Left ventricle myocardium superior (tissue), 1 donor: Measurements from ENCODE around the gene ZNF600. TPM values are rescaled to one million over a fixed set of nuclear protein-coding genes. Genes with fewer than 3 reads are reported as not detected.
A peak's percentile ranks its signal among the peaks of the same experiment; 100 is the strongest.
"Not testable (repeated sequence)": the region's sequence is repeated elsewhere in the genome, so short reads cannot be mapped to it uniquely, and the experiment has no call there.

Source experiments
- ATAC-seq: fragments of 200-7000 bp; cut with Tn5 transposase; one replicate; pipeline ENCODE4 v1.9.1; 2020; ENCODE audit warnings: mild to moderate bottlenecking, moderate library complexity
- DNase-seq: peaks from one replicate; pipeline ENCODE4 v3.0.0-alpha.2; 2020
- intact Hi-C: fragments of 100-400 bp; cut with micrococcal nuclease; formaldehyde crosslinking; loops from one replicate; pipeline ENCODE4 v1.11.0; 2022
- long read RNA-seq: library from polyadenylated mRNA; unstranded; transcript quantifications from one replicate; pipeline ENCODE4 v2.0.0, GENCODE V29; 2021
- total RNA-seq: library from RNA; stranded (reverse); fragmentation: NEBNext Ultra II Directional; extraction: Animal tissue kit (Norgen Biotek cat#: 25700); gene quantifications from one replicate; pipeline ENCODE4 v1.2.1, GENCODE V29; 2021
- donor health status: DM: no; HTN: yes; CAD: no; lungs with severe emphysema.

Gene ZNF600
- total RNA-seq, result 2.0 TPM
- long read RNA-seq, partial matches to known transcripts, result 0 of 4 reads
- long read RNA-seq, other reads (novel, unspliced or antisense), result 0 of 4 reads

DNA sequence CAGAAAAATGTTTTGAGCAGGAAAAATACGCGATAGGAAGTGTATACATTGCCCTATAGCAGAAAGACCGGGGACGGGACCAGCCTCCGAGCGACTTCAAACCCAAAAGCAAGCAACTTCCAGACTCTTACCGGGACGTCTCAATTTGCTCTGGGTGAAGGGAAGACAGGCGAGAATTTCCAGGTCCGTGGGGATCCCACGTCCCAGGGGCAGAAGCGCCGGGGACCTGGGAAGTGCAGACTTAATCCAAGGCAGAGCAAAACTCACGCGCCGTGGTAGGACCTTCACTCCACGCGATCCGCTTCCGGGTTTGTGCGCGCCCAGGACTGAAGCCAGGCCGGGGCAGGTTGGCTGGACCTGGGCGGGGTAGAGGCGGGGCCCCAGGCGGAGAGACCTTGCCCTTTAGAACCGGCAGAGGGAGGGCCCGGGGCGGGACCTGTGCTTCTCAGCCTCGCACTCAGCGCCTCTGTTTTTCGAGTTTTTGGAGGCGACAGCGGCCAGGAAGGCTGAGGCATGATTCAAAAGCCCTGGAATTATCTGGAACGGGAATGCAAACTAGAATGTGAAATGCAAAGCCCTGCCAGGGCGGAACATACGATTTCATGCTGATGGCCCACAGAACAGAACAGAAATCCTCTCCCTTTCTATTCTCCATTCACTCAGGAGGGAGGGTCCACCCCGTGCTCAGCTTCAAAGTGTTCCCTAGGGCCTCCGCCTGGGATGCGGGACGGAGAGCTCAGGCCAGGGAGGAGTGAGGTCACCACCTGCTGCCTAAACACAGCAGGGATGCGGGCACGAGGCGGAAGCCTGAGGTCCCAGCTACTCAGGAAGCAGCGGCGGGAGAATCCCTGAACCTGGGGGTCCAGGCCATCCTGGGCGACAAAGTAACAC is at the start of gene ZNF600:
ZNF600 (minus strand) TSS at position 328 of the 891 bp plus-strand sequence. CDS start 7,903 bp downstream, outside the sequence.
- peak; percentile 100 for ATAC-seq
- DNase-seq, result peak; percentile 94
- intact Hi-C loops, result not testable (repeated sequence)

DNA sequence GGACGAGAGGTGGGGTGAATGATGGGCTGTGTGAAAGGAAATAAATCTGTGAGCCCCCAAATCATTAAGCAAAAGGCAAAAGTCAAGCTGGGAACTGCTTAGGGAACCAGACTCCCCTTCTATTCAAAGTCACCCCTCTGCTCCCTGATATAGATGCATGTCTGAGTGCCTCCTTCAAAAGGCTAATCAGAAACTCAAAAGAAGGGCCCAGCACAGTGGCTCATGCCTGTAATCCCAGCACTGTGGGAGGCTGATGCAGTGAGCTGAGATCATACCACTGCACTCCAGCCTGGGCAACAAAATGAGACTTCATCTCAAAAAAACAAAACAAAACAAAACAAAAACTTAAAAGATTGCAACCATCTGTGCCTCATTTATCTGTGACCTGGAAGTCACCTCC is 47.7 kb upstream of the ZNF600 start:
- DNase-seq, intact Hi-C loops, ATAC-seq: not testable (repeated sequence)

DNA sequence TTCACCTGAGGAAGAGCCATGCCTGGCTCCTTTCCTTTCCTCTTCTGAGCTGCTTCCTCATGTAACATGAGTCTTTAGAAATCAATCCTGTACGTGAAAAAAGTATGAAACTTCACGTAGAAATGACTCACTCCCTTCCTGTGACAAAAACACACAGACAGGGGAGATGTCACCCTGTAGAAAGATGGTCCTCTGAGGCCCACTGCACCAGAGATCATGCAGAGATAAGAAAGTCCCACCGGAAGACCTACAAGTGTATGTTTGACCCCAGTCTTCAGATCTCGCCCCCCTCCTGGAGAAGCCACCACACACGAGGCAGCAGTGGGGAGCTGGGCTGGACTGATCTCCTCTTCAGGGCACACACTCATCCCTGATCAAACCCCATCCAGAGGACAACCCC is 47.0 kb upstream of the ZNF600 start:
- intact Hi-C loops, ATAC-seq, DNase-seq: not testable (repeated sequence)

DNA sequence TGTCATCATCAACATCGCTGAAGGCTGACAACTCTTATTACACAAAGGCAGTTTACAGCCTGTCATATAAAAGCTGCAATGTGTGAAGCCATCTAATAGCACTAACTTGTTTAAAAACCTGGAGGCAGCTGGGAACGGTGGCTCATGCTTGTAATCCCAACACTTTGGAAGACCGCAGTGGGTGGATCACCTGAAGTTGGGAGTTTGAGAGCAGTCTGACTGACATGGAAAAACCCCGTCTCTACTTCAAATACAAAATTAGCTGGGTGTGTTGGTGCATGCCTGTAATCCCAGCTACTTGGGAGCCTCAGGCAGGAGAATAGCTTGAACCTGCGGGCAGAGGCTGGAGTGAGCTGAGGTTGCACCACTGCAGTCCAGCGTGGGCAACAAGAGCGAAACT is 43.3 kb upstream of the ZNF600 start:
- intact Hi-C loops, ATAC-seq, DNase-seq: not testable (repeated sequence)

DNA sequence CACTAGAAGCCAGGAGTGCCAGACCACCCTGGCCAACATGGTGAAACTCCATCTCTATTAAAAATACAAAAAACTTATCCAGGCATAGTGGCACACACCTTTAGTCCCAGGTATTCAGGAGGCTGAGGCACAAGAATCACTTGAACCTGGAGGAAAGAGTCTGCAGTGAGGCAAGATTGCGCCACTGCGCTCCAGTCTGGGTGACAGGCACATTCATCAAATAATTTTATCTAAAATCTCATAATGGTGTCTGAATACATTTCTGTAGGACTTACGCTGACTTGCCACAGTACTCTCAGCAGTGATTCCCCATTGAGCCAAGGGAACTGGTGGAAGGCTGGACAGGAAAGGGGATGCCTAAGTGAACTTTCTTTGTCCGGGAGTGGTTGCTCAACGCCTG is 39.2 kb upstream of the ZNF600 start:
- ATAC-seq, result no peak
- intact Hi-C loops, result no loop called here

DNA sequence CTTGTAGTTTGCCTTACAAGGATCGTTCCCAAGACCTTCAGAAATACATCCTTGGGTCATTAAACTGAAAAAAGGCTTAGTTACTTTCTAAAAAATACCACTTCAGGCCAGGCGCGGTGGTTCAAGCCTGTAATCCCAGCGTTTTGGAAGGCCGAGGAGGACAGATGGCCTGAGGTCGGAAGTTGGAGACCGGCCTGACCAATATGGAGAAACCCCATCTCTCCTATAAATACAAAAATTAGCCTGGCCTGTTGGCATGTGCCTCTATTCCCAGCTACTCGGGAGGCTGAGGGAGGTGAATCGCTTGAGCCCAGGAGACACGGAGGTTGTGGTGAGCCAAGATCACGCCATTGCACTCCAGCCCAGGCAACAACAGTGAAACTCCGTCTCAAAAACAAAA is 37.1 kb upstream of the ZNF600 start:
- no peak for ATAC-seq
- intact Hi-C loops, result no loop called here
- no peak for DNase-seq

More for the DNA sequence above, 39.2 kb upstream of the ZNF600 start:
- DNase-seq, result no peak

DNA sequence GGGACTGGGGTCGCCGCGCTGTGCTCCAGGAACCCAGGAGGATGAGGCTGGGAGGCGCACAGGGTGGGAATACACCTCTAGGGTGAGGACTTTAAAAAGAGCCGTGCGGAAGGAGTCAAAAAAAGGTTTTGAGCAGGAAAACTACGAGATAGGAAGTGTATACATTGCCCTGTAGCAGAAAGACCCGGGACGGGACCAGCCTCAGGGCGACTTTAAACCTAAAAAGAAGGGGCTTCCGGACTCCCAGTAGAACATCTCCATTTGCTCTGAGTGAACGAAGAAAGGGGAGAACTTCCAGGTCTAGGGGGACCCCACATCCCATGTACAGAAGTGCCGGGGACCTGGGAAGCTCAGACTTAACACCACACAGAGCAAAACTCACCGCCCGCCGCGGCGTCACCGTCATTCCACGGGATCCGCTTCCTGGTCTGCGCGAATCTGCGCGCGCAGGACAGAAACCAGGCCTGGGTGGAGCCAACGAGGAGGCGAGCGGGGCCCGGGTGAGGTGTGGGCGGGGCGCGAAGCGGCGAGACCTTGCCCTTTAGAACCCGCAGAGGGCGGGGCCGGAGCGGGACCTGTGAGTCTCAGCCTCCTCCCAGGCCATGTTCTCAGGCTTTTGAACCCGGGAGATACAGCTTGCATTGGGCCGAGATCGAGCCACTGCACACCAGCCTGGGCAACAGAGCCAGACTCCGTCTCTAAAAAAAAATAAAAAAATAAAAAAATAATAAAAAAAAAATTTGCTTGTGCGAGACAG is 34.8 kb upstream of the ZNF600 start, which contains the start of gene ZNF28:
ZNF28 (minus strand) TSS at position 430 of the 757 bp plus-strand sequence. CDS start 3,675 bp downstream, outside the sequence.
- ATAC-seq (peak; percentile 100), DNase-seq (peak; percentile 91)
- intact Hi-C loops, result not testable (repeated sequence)

DNA sequence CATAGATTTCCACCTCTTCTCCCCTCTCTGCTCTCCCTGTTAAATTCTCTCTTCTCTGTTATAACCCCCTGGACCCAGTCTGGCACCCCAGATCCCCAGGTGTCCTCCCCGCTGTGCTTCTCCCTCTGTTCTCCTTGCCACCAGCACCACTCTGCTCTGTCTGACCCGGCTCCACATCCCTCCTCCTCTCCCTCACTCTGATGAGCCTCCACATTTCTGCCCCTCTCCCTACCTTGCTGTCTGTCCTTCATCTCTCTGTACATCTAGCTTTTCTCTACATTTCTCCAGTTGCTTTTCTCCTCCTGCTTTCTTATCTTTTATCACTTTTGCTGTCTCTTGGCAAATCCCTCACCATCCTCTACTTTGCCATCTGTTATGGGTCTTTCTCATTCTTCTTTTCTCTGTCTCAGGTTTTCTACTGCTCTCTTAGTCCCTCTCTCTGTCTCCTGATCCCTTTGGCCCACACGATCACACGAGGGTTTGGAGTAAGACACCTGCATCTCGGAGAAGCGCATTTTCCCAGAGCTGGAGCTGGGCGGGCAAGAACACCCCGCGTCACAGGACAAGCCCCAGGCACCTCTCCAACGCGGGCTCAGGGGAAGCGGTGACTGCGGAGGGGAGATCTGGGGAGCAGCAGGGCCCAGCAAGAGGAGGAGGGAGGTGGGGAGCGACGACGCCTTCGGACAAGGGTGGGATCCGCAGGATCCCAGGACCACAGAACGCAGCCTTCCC is 34.0 kb upstream of the ZNF600 start:
- DNase-seq, result peak; percentile 48
- intact Hi-C loops, result not testable (repeated sequence)

DNA sequence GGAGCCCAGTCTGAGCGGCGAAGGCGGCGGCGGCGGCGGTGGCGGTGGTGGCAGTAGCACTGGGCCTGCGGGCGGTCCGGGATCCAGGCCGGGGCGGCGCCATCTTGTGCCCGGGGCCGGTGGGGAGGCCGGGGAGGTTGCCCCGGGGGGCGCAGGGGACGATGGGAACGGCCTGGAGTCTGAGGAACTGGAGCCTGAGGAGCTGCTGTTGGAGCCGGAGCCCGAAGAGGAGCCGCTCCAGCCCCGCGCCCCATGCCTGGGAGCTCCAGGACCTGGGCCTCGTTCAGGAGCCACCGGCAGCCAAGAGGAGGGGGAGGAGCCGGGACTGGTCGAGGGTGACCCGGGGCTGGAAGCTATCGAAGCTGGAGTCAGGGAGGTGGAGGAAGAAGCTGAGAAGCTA is 23.2 kb upstream of the ZNF600 start:
- intact Hi-C loops, result no loop called here
- DNase-seq (no peak), ATAC-seq (no peak)

More for the DNA sequence above, 34.0 kb upstream of the ZNF600 start:
- peak; percentile 64 for ATAC-seq

DNA sequence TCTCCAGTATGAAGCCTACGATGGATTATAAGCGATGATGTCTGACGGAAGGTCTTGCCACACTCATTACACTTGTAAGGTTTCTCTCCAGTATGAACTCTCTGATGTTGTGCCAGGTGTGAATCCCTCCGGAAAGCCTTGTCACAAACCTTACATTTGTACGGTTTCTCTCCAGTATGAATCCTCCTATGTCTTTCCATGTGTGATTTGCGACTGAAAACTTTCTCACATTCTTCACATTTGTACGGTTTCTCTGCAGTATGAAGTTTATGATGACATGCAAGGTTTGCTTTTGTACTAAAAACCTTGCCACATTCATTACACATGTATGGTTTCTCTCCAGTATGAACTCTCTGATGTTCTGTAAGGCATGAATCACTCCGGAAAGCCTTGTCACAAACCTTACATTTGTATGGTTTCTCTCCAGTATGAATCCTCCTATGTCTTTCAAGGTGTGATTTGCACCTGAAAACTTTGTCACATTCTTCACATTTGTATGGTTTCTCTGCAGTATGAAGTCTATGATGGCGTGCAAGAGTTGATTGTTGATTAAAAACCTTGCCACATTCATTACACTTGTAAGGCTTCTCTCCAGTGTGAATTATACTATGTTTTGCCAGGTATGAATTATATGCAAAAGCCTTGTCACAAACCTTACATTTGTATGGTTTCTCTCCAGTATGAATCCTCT is 13.5 kb upstream of the ZNF600 start:
- DNase-seq, ATAC-seq, intact Hi-C loops: not testable (repeated sequence)

DNA sequence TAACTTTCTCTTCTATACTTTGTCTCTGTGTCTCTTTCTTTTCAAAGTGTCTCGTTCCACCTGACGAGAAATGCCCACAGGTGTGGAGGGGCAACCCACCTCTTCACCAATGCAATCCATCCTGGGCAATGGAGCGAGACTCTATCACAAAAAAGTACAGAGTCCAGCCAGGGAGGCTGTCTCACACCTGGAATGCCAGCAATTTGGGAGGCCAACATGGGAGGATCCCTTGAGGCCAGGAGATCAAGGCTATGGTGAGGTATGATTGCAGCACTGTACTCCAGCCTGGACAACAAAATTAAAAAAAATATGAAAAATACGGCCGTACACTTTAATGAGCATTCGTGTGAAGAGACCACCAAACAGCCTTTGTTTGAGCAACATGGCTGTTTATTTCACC is 2.8 kb upstream of the ZNF600 start:
- no peak for ATAC-seq
- DNase-seq, result no peak
- intact Hi-C loops, result no loop called here

DNA sequence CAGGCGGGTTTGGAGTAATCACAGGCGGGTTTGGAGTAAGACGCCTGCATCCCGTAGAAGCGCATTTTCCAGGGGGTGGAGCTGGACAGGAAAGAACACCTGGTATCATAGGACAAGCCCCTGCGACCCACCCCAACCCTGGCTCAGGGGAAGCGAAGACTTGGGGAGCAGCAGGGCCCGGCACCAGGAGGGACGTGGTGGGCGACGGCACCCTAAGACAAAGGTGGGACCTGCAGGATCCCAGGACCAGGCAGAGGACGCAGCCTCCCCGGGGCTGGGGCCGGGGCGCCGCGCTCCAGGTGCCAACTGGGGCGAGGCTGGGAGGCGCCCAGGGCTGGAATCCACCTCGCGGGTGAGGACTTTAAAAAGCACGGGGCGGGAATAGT is 520 bp downstream of the ZNF600 start:
- DNase-seq, result peak; percentile 28
- peak; percentile 50 for ATAC-seq
- intact Hi-C loops, result no loop called here

DNA sequence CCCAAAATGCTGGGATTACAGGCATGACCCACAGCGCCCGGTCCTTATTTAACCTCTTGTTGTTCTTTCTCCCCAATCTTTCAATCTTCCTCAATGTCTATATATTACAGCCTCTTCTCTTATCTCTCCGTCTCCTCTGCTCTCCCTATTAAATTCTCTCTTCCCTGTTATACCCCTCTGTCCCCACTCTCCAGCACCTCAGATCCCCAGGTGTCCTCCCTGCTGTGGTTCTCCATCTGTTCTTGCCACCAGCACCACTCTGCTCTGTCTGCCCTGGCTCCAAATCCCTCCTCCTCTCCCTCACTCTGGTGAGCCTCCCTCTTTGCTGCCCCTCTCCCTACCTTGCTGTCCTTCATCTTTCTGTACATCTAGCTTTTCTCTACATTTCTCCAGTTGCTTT is 1.1 kb downstream of the ZNF600 start:
- no peak for DNase-seq
- intact Hi-C loops, result no loop called here
- no peak for ATAC-seq

DNA sequence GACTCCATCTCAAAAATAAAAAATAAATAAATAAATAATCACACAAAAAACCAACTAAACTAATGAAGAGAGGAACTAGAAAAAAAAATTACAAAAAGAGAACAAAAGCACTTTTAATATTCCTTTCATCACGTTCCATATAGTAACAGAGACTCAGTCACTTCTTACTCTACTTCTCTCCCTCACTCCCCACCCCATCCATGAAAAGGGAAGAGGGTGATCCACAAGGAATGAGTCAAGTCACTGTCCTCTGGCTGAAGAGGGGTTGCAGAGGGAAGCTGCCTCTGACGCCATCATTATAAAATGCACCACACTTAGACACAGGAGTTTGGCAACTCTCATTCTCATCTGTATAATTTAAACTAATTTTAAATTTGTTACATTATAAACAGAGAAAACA is 3.7 kb downstream of the ZNF600 start:
- intact Hi-C loops, ATAC-seq, DNase-seq: not testable (repeated sequence)

DNA sequence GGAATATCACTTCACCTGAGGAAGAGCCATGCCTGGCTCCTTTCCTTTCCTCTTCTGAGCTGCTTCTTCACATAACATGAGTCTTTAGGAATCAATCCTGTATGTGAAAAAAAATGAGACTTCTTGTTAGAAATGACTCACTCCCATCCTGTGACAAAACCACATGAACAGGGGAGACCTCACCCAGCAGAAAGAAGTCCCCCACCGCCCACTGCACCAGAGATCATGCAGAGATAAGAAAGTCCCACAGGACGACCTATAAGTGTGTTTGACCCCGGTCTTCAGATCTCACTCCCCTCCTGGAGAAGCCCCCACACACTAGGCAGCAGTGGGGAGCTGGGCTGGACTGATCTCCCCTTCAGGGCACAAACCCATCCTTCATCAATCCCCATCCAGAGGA is 7.8 kb downstream of the ZNF600 start:
- ATAC-seq, result no peak
- no peak for DNase-seq
- intact Hi-C loops, result no loop called here

DNA sequence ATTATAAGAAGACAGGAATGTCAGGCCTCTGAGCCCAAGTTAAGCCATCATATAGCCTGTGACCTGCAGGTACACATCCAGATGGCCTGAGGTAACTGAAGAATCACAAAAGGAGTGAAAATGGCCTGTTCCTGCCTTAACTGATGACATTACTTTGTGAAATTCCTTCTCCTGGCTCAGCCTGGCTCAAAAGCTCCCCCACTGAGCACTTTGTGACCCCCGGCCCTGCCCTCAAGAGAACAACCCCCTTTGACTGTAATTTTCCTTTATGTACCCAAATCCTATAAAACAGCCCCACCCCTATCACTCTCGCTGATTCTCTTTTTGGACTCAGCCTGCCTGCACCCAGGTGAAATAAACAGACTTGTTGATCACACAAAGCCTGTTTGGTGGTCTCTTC is 30.1 kb downstream of the ZNF600 start:
- DNase-seq, ATAC-seq, intact Hi-C loops: not testable (repeated sequence)

DNA sequence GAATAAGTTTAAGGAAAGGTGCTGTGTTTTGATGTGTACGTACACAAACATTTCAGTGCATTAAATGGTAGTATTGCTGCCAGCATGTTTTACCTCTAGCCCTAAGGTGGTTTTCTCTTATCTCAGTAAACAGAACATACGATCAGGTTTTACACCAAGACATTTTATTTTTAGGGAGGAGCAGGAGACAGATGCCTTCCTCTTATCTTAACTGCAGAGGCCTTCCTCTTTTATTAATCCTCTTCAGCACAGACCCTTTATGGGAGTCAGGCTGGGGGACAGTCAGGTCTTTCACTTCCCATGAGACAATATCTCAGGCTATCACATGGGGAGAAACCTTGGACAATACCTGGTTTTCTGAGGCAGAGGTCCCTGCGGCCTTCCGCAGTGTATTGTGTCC is 36.8 kb downstream of the ZNF600 start:
- ATAC-seq (no peak), DNase-seq (no peak)
- intact Hi-C loops, result no loop called here

DNA sequence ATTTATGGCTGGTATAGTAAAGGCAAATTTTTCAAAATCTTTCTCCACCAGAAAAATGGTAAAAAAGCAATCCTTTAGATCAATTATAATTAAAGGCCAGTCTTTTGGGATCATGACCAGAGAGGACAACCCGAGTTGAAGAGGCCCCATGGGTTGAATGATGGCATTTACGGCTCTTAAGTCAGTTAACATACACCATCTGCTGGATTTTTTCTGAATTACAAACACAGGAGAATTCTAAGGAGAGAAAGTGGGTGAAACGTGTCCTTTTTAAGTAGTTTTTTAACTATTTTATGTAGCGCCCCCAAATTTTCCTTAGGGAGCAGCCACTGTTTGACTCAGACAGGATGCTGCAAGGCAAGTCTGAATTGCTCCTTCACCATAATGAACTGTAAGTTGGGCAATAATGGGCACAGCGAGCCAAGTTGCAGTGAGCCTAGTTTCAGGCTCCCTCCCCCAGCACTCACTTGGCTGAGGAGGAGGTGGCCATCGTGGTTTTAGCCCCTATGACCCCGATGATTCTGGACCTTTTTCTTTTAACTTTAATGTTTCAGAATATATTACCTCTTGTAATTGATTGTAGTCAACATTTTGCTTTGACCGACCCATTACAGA is 38.1 kb downstream of the ZNF600 start:
- ATAC-seq (no peak), DNase-seq (no peak)
- intact Hi-C loops, result no loop called here
